Brain microvascular endothelial cell (primary cell): Measurements from ENCODE around the gene CSF1.

ENCODE experiments used
- DNase-seq: peaks from one replicate; pipeline ENCODE4 v3.0.0-alpha.2; 2020
- H3K27ac ChIP-seq: fragments of 250-450 bp; sonication (Bioruptor Pico); 2 replicates; pipeline ENCODE4 v1.5.1; 2020; ENCODE audit warnings: mild to moderate bottlenecking, moderate library complexity
- H3K27me3 ChIP-seq: fragments of 250-450 bp; sonication (Bioruptor Pico); replicated peaks from 2 replicates; pipeline ENCODE4 v1.5.1; 2020; ENCODE audit warnings: mild to moderate bottlenecking
- H3K36me3 ChIP-seq: fragments of 250-450 bp; sonication (Bioruptor Pico); replicated peaks from 2 replicates; pipeline ENCODE4 v1.5.1; 2020; ENCODE audit warnings: mild to moderate bottlenecking
- H3K4me3 ChIP-seq: 2 replicates; pipeline ENCODE4 v1.5.1; 2011; ENCODE audit warnings: low read depth, mild to moderate bottlenecking, control low read depth, low read length, moderate library complexity
- CTCF ChIP-seq: IDR thresholded peaks from 2 replicates; pipeline ENCODE4 v1.5.1; 2011; ENCODE audit warnings: low read depth, mild to moderate bottlenecking, moderate library complexity, low read length, control low read depth, inconsistent platforms; ENCODE audit errors: missing control alignments
- in situ Hi-C: cut with HindIII; loops from 2 replicates; pipeline ENCODE4 v1.10.0; 2017; ENCODE audit warnings: low sequenced_read_pairs, low pct_ligation_motif_present

Gene CSF1

GRCh38 chr1:109960745-109961094 is 50.1 kb downstream of the CSF1 start:
- TF ChIP-seq CTCF: no peak
- Histone ChIP-seq H3K27me3 (no peaks in the 10 kb centered on the region), H3K4me3 (no peak overlapping the region), H3K27ac (no peak overlapping the region), H3K36me3 (no peaks in the 10 kb centered on the region)
- in situ Hi-C loops: no loop called here
- DNase-seq: no peak

DNA sequence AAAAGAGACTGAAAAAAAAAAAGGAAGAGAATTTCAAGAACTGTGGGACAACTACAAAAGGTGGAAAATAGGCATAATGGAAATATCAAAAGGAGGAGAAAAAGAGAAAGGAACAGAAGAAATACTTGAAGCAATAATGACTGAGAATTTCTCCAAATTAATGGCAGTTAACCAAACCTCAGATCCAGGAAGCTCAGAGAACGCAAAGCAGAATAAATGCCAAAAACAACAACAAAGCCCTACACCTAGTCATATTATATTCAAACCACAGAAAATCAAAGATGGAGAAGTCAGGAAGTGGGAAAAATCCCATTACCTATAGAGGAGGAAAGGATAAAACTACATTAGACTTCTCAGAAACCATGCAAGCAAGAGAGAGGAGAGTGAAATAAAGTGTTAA is 53.2 kb downstream of the CSF1 start:
- Histone ChIP-seq H3K27ac (no peak overlapping the region), H3K4me3 (no peak overlapping the region), H3K36me3 (no peaks in the 10 kb centered on the region), H3K27me3 (no peaks in the 10 kb centered on the region)
- no peak for DNase-seq
- TF ChIP-seq CTCF: no peak
- in situ Hi-C loops: no loop called here

DNA sequence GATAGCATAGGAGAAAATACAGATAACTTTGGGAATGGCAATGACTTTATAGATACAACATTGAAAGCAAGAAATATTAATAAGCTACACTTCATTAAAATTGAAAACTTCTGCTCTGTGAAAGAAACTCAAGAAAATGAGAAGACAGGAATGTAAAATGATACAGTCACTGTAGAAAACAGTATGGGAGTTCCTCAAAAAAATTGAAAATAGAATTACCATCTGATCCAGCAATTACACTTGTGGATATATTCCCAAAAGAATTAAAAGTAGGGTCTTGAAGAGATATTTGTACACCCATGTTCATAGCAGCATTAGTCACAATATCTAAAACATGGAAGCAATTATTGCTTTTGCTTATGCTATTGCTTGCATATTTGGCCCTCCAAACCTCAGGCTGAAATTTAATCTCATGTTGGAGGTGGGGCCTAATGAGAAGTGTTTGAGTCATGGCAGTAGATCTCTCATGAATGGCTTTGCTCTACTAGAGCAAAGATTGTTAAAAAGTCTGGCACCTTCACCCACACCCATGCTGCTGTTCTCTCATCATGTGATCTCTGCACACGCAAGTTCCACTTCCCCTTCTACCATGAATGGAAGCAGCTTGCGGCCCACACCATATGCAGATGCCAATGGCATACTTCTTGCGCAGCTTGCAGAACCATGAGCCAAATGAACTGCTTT is 58.6 kb downstream of the CSF1 start:
- Histone ChIP-seq H3K27ac (no peak overlapping the region), H3K27me3 (no peaks in the 10 kb centered on the region), H3K36me3 (no peaks in the 10 kb centered on the region), H3K4me3 (no peak overlapping the region)
- DNase-seq: peak; percentile 46
- no peak for TF ChIP-seq CTCF
- in situ Hi-C loops: no loop called here

DNA sequence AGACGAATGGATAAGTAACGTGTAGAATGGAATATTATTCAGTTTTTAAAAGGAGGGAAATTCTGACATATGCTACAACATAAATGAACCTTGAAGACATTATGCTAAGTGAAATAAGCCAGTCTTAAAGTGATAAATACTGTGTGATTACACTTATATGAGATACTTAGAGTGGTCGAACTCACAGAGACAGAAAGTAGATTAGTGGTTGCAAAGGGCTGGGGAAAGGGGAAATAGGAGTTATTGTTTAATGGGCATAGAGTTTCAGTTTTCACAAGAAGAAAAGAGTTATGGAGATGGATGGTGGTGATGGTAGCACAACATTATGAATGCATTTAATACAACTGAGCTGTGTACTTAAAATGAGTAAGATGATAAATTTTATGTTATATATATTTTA is 59.3 kb downstream of the CSF1 start:
- Histone ChIP-seq H3K4me3 (no peak overlapping the region), H3K36me3 (no peaks in the 10 kb centered on the region), H3K27me3 (no peaks in the 10 kb centered on the region), H3K27ac (no peak overlapping the region)
- in situ Hi-C loops: no loop called here
- no peak for TF ChIP-seq CTCF
- no peak for DNase-seq

DNA sequence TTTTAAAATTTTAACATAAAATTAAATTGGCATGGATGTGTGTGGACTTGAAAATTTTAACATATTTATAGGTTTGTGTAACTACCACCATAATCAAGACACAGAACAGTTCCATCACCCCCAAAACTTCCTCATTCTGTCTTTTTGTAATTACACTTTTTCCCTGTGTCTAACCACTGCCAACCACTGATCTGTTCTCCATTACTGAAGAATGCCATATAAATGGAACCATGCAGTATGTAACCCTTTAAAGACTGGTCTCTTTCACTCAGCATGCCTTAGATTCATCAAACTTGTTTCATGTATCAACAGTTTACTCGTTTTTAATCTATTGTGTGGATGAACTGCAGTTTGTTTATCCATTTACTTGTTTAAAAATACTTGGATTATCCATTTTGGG is 60.9 kb downstream of the CSF1 start:
- no peaks in the 10 kb centered on the region for H3K27me3 ChIP-seq
- in situ Hi-C loops: no loop called here
- TF ChIP-seq CTCF: no peak
- no peak overlapping the region for H3K4me3 ChIP-seq
- no peaks in the 10 kb centered on the region for H3K36me3 ChIP-seq
- no peak for DNase-seq
- H3K27ac ChIP-seq: no peak overlapping the region

DNA sequence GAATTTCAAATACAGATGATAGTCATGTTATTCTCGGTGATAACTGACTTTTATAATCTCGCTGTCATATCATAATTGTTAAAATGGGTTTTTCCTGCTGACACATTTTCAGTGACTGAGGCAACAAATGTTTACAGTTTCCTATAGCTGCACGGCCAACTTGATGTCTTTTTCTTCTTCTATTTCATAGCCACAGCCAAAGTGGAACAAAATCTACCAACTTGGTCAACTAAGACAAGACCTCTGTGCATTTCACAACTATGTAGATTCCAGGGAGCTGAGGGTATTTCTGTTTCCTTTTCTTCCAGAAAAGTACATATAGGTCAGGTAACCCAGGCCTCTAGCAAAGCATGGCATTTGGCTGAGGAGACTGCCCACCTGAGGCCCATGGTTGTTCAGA is 63.5 kb downstream of the CSF1 start:
- TF ChIP-seq CTCF: no peak
- Histone ChIP-seq H3K36me3 (no peaks in the 10 kb centered on the region), H3K27me3 (no peaks in the 10 kb centered on the region), H3K27ac (no peak overlapping the region), H3K4me3 (no peak overlapping the region)
- in situ Hi-C loops: no loop called here
- DNase-seq: no peak
